Caco-2 (cell line): ENCODE results near the gene TAF3. TPM values are rescaled to one million over a fixed set of nuclear protein-coding genes. Genes with fewer than 3 reads are reported as not detected.

ENCODE experiments used
- BruUV-seq: library from RNA; stranded (reverse); fragments of 400-500 nt; replicated peaks from 2 replicates; lab custom pipeline; 2021; lab: Mats Ljungman, UMichigan
- CTCF ChIA-PET: fragments of 300-600 bp; sonication (Branson Sonifier 250); formaldehyde crosslinking; loops from one replicate; lab custom pipeline; 2022; ENCODE audit warnings: antibody characterized with exemption; lab: Charles Lee
- POLR2A ChIA-PET: fragments of 300-600 bp; sonication (Branson Sonifier 250); formaldehyde crosslinking; loops from one replicate; lab custom pipeline; 2022; ENCODE audit warnings: antibody characterized with exemption; lab: Charles Lee
- DNase-seq, 2 experiments: peaks; one replicate each; pipeline versions ENCODE4 v3.0.0 to v3.0.0-alpha.2; 2020 to 2022
- H3K27me3 ChIP-seq: replicated peaks from 2 replicates; pipeline ENCODE4 v1.6.0; 2011; ENCODE audit warnings: low read length; ENCODE audit not compliant: control insufficient read depth, insufficient read depth
- H3K36me3 ChIP-seq: 2 replicates; pipeline ENCODE4 v1.5.1; 2011; ENCODE audit warnings: low read length; ENCODE audit not compliant: control insufficient read depth, insufficient read depth
- H3K4me1 ChIP-seq: fragments of 250-450 bp; sonication (Bioruptor Pico); 2 replicates; pipeline ENCODE4 v1.5.1; 2020; ENCODE audit warnings: mild to moderate bottlenecking
- H3K4me3 ChIP-seq: 2 replicates; pipeline ENCODE4 v1.5.1; 2011; ENCODE audit warnings: low read depth, mild to moderate bottlenecking, control low read depth, low read length
- H3K9me3 ChIP-seq: fragments of 250-450 bp; sonication (Bioruptor Pico); 2 replicates; pipeline ENCODE4 v1.5.1; 2020; ENCODE audit warnings: mild to moderate bottlenecking, moderate library complexity
- H3K27ac Mint-ChIP-seq: one replicate; pipeline ENCODE4 v1.8.0; 2022; ENCODE audit warnings: mixed read lengths; ENCODE audit not compliant: unreplicated experiment
- H3K27me3 Mint-ChIP-seq: one replicate; pipeline ENCODE4 v1.8.0; 2022; ENCODE audit warnings: mixed read lengths; ENCODE audit not compliant: insufficient read depth, unreplicated experiment
- H3K36me3 Mint-ChIP-seq: one replicate; pipeline ENCODE4 v1.8.0; 2022; ENCODE audit warnings: mild to moderate bottlenecking, mixed read lengths; ENCODE audit not compliant: insufficient read depth, unreplicated experiment
- H3K4me1 Mint-ChIP-seq: one replicate; pipeline ENCODE4 v1.8.0; 2022; ENCODE audit warnings: low read depth, mixed read lengths; ENCODE audit not compliant: unreplicated experiment
- H3K4me3 Mint-ChIP-seq: one replicate; pipeline ENCODE4 v1.8.0; 2022; ENCODE audit warnings: mild to moderate bottlenecking, moderate library complexity, mixed read lengths; ENCODE audit not compliant: unreplicated experiment
- H3K9me3 Mint-ChIP-seq: one replicate; pipeline ENCODE4 v1.8.0; 2022; ENCODE audit warnings: mixed read lengths; ENCODE audit not compliant: unreplicated experiment
- intact Hi-C: fragments of 100-400 bp; cut with micrococcal nuclease; formaldehyde crosslinking; loops from one replicate; pipeline ENCODE4 v1.10.0; 2022; ENCODE audit not compliant: unreplicated experiment
- total RNA-seq: library from RNA; stranded (reverse); gene quantifications from 2 replicates; pipeline ENCODE4 v1.2.3, GENCODE V29; 2022
- TF ChIP-seq, protein P1 (sequence below), 2 experiments: fragments of 200-600 bp in 1 of 2; IDR thresholded peaks; 1 replicate in 1 of 2; 2 replicates in 1 of 2; pipeline versions ENCODE4 v1.5.1 to v1.8.0; 2011 to 2022; ENCODE audit warnings: antibody characterized with exemption in 1 of 2, control low read depth in 1 of 2, inconsistent platforms in 1 of 2, low read depth in 1 of 2, low read length in 1 of 2, mild to moderate bottlenecking in 1 of 2, moderate library complexity in 1 of 2; ENCODE audit not compliant: insufficient read depth in 1 of 2, severe bottlenecking in 1 of 2, unreplicated experiment in 1 of 2

The TAF3 gene
- total RNA-seq, 1 experiment from 2014 or later, result 30.6 TPM

DNA sequence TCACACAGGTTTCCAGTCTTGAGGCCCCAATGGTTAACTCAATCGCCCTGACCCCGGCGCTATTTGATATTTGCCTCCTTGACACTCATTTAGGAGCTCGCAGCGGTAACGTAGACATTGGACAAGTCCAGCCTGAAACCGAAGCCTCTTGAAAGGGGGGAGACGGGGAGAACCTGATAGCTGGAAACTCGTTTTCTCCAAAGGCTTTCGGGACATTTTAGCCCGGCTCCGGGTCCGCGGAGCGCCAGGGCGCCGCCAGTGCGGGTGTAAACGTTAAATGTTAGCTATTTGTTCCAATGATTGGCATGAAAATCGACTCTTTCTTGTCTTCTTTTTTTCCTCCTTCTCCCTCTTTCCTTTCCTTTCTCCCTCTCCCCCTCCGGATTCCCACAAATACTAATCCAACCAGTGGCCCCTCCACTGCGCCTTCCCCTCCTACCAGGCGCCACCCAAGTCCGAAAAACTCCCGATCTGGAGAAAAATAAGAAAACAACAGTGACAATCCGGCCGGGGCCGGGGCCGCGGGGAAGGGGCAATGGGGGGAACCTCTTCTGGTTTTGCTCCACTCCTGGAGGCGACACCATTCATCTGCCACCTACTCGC lies 219.0 kb downstream of the TAF3 start:
- Histone ChIP-seq H3K27me3 (no peaks in the 10 kb centered on the region), H3K9me3 (no peaks in the 10 kb centered on the region; the same call in 1 of the 2 replicates), H3K36me3 (no peaks in the 10 kb centered on the region), H3K4me3 (peak overlapping the region; percentile 40), H3K4me1 (peaks cover 20% of the 10 kb centered on the region)
- no peak for DNase-seq
- TF ChIP-seq, protein P1, sequence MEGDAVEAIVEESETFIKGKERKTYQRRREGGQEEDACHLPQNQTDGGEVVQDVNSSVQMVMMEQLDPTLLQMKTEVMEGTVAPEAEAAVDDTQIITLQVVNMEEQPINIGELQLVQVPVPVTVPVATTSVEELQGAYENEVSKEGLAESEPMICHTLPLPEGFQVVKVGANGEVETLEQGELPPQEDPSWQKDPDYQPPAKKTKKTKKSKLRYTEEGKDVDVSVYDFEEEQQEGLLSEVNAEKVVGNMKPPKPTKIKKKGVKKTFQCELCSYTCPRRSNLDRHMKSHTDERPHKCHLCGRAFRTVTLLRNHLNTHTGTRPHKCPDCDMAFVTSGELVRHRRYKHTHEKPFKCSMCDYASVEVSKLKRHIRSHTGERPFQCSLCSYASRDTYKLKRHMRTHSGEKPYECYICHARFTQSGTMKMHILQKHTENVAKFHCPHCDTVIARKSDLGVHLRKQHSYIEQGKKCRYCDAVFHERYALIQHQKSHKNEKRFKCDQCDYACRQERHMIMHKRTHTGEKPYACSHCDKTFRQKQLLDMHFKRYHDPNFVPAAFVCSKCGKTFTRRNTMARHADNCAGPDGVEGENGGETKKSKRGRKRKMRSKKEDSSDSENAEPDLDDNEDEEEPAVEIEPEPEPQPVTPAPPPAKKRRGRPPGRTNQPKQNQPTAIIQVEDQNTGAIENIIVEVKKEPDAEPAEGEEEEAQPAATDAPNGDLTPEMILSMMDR (IDR thresholded peaks at IDR 0.05; ENCODE audit: insufficient read depth in 1 of 2, low read depth in 1 of 2, low read length in 1 of 2, severe bottlenecking in 1 of 2, unreplicated experiment in 1 of 2), result no peak
- BruUV-seq, result no TSS peak
- intact Hi-C loops, result loop anchor here (1.0 kb wide), 1 partner anchor 8 kb away; no protein-coding TSS in a partner anchor
- ChIA-PET CTCF (interaction anchor here (0.6 to 0.8 kb wide), 2 partner anchors 8 to 1392 kb away, joined by 3 read pairs; no protein-coding TSS in a partner anchor), POLR2A (interaction anchor here (0.6 kb wide), 2 partner anchors 25 to 219 kb away, joined by 4 read pairs; partner anchors contain the start of gene TAF3)
- H3K27me3 Mint-ChIP-seq, result no peaks in the 10 kb centered on the region
- H3K36me3 Mint-ChIP-seq, result no peaks in the 10 kb centered on the region
- peak overlapping the region; percentile 50 for H3K27ac Mint-ChIP-seq
- H3K4me3 Mint-ChIP-seq, result peak overlapping the region; percentile 82
- H3K4me1 Mint-ChIP-seq, result peaks cover 19% of the 10 kb centered on the region
- no peaks in the 10 kb centered on the region for H3K9me3 Mint-ChIP-seq

DNA sequence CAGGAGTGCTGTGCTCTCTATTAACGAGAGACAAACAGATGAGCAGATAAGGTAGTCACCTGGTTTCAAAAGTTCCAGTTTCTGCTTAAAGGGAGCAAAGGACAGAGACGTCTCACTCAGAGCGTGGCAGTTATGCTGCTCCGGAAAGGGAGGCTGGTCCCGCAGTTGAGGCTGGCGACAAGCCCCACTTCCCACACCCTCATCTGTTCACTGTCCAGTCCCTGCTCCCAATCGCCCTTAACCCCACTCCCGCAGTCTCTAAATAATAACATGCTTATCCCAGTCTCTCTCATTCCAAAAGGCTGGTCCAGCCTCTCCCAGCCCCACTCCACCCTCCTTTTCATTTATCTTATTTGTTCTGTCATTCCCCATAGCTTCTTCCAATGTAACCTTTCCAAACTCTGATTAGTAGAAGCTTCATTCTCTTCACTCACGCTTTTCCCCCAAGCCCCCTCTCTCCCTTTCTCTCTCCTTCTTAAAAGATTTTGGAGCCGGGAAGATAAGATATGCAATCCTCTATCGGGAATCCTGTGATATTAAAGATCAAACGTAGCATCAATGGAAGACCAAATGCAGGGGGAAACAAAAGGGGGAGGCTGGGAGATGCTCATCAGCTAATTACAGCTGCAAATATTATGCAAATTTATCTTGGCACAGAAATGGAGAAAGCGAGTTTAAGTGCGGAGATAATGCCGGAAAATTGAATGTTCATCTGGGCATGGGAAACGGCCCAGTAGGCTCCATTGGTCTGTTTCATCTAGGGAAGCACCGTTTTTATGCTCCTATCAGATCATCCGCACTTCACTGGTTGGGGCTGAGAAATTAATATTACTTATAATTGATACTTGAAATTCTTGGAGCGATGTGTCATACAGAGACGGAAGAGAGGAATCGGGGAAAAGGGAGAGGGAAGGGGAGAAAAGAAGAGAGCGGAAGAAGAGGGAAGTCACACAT lies 219.9 kb downstream of the TAF3 start:
- H3K27me3 ChIP-seq, result no peaks in the 10 kb centered on the region
- no peaks in the 10 kb centered on the region for H3K27me3 Mint-ChIP-seq
- peaks cover 20% of the 10 kb centered on the region for H3K4me1 ChIP-seq
- POLR2A ChIA-PET, result no interaction called here
- BruUV-seq, result no TSS peak
- peak overlapping the region; percentile 40 for H3K4me3 ChIP-seq
- peaks cover 19% of the 10 kb centered on the region for H3K4me1 Mint-ChIP-seq
- peak; percentile 5 to 48 for DNase-seq
- H3K9me3 Mint-ChIP-seq, result no peaks in the 10 kb centered on the region
- H3K36me3 ChIP-seq, result no peaks in the 10 kb centered on the region
- H3K27ac Mint-ChIP-seq, result peak overlapping the region; percentile 50
- intact Hi-C loops, result loop anchor here (1.0 kb wide), 1 partner anchor 7 kb away; no protein-coding TSS in a partner anchor
- no peaks in the 10 kb centered on the region; the same call in 1 of the 2 replicates for H3K9me3 ChIP-seq
- H3K4me3 Mint-ChIP-seq, result peak overlapping the region; percentile 82
- TF ChIP-seq, protein P1 (IDR thresholded peaks at IDR 0.05; ENCODE audit: insufficient read depth in 1 of 2, low read depth in 1 of 2, low read length in 1 of 2, severe bottlenecking in 1 of 2, unreplicated experiment in 1 of 2), result no peak
- CTCF ChIA-PET, result no interaction called here
- no peaks in the 10 kb centered on the region for H3K36me3 Mint-ChIP-seq

DNA sequence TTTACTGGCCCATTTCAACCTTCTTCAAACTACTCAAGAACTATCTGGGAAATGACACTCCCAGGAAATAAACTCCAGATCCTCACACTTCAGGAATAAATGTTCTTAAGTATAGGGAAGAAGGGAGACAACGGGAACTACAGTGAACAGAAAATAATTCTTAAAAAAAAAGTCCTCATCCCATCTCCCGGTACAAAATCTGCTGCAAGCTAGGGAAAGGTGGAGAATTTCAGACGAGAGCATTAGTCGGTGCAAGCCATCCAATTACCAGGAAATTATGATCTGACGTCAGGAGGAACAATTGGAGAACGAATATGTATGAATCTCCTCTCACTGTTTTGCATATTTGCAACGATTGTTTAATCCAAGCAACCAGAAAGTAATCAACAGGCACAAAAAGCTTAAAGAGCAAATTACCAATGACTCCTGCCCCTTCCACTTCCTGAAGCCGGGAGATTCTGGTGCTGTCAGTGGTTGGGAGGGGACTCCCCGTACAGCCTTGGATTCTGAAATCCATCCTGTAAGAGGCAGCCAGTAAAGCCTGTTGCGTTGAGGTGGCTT lies 221.1 kb downstream of the TAF3 start:
- Mint-ChIP-seq H3K27me3 (no peaks in the 10 kb centered on the region), H3K4me3 (no peak overlapping the region), H3K27ac (no peak overlapping the region), H3K36me3 (no peaks in the 10 kb centered on the region), H3K4me1 (peaks cover 19% of the 10 kb centered on the region), H3K9me3 (no peaks in the 10 kb centered on the region)
- peaks cover 23% of the 10 kb centered on the region for H3K4me1 ChIP-seq
- no peaks in the 10 kb centered on the region for H3K27me3 ChIP-seq
- POLR2A ChIA-PET, result no interaction called here
- H3K9me3 ChIP-seq, result no peaks in the 10 kb centered on the region; the same call in 1 of the 2 replicates
- no peak for DNase-seq
- CTCF ChIA-PET, result no interaction called here
- intact Hi-C loops, result no loop called here
- no TSS peak for BruUV-seq
- H3K36me3 ChIP-seq, result no peaks in the 10 kb centered on the region
- no peak overlapping the region for H3K4me3 ChIP-seq
- TF ChIP-seq, protein P1 (IDR thresholded peaks at IDR 0.05; ENCODE audit: insufficient read depth in 1 of 2, low read depth in 1 of 2, low read length in 1 of 2, severe bottlenecking in 1 of 2, unreplicated experiment in 1 of 2), result no peak
